Effector memory CD4-positive, alpha-beta T cell (primary cell): ENCODE measurements around the gene ARHGAP19.
"Not testable (repeated sequence)": the region's sequence is repeated elsewhere in the genome, so short reads cannot be mapped to it uniquely, and the experiment has no call there.

ENCODE experiments used
- DNase-seq, 3 donors: peaks; one replicate each; pipeline ENCODE4 v3.0.0-alpha.2; 2020
- H3K27ac ChIP-seq: 2 replicates; pipeline ENCODE4 v1.7.0; 2013; ENCODE audit warnings: mild to moderate bottlenecking, low read length, moderate library complexity; ENCODE audit not compliant: insufficient read depth, poor library complexity, severe bottlenecking
- H3K27me3 ChIP-seq: replicated peaks from 2 replicates; pipeline ENCODE4 v1.7.0; 2013; ENCODE audit warnings: mild to moderate bottlenecking, low read length; ENCODE audit not compliant: insufficient read depth, control insufficient read depth, poor library complexity, severe bottlenecking
- H3K36me3 ChIP-seq: 2 replicates; pipeline ENCODE4 v1.7.0; 2013; ENCODE audit warnings: mild to moderate bottlenecking, low read length, moderate library complexity; ENCODE audit not compliant: control insufficient read depth, insufficient read depth
- H3K4me1 ChIP-seq: 2 replicates; pipeline ENCODE4 v1.7.0; 2013; ENCODE audit warnings: low read length, mild to moderate bottlenecking; ENCODE audit not compliant: control insufficient read depth, insufficient read depth, poor library complexity, severe bottlenecking
- H3K4me3 ChIP-seq: 2 replicates; pipeline ENCODE4 v1.7.0; 2013; ENCODE audit warnings: low read length, low read depth, mild to moderate bottlenecking; ENCODE audit not compliant: insufficient read depth, poor library complexity, severe bottlenecking
- H3K9me3 ChIP-seq: 2 replicates; pipeline ENCODE4 v1.7.0; 2013; ENCODE audit warnings: mild to moderate bottlenecking, low read length, moderate library complexity; ENCODE audit not compliant: control insufficient read depth

The ARHGAP19 gene

GRCh38 chr10:97307866-97308780 lies 15.7 kb upstream of the ARHGAP19 start:
- Histone ChIP-seq H3K4me1 (no peaks in the 10 kb centered on the region), H3K36me3 (no peaks in the 10 kb centered on the region), H3K27me3 (no peaks in the 10 kb centered on the region), H3K4me3 (no peak overlapping the region), H3K27ac (no peak overlapping the region), H3K9me3 (no peaks in the 10 kb centered on the region)
- DNase-seq = no peak

- H3K27ac ChIP-seq = no peak overlapping the region
- H3K9me3 ChIP-seq = no peaks in the 10 kb centered on the region
- H3K36me3 ChIP-seq = no peaks in the 10 kb centered on the region
- no peak overlapping the region for H3K4me3 ChIP-seq
- no peaks in the 10 kb centered on the region for H3K4me1 ChIP-seq
- DNase-seq = no peak
- no peaks in the 10 kb centered on the region for H3K27me3 ChIP-seq
Measured at GRCh38 chr10:97307441-97307840, 15.0 kb upstream of the ARHGAP19 start.

- DNase-seq = no peak
- Histone ChIP-seq H3K4me1 (no peaks in the 10 kb centered on the region), H3K27me3 (no peaks in the 10 kb centered on the region), H3K9me3 (no peaks in the 10 kb centered on the region), H3K36me3 (no peaks in the 10 kb centered on the region), H3K27ac (no peak overlapping the region), H3K4me3 (no peak overlapping the region)
Measured at GRCh38 chr10:97302088-97302791, 9.8 kb upstream of the ARHGAP19 start.

- H3K27ac ChIP-seq = no peak overlapping the region
- H3K4me3 ChIP-seq = no peak overlapping the region
- no peaks in the 10 kb centered on the region for H3K27me3 ChIP-seq
- no peaks in the 10 kb centered on the region for H3K9me3 ChIP-seq
- no peaks in the 10 kb centered on the region for H3K4me1 ChIP-seq
- DNase-seq = no peak
- no peaks in the 10 kb centered on the region for H3K36me3 ChIP-seq
Measured at GRCh38 chr10:97300980-97301379, 8.5 kb upstream of the ARHGAP19 start.

DNA sequence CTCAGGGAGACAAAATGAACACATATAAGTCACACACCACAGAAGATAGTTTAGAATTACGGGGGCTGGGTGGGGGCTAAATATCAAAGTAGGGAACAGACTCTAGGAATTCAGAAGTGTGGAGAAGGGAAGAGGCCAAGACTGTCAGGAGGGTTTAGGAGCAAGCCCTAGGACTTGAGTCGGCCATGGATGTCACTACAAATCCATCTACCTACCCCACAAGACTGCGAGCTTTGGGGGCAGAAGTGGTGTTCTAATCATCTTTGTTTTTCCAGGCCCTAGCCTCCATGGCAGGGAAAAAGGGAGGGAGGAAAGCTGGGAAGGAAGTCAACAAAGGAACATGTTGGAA lies 5.8 kb upstream of the ARHGAP19 start:
- Histone ChIP-seq H3K36me3 (no peaks in the 10 kb centered on the region), H3K9me3 (no peaks in the 10 kb centered on the region), H3K27me3 (no peaks in the 10 kb centered on the region), H3K27ac (no peak overlapping the region), H3K4me1 (no peaks in the 10 kb centered on the region), H3K4me3 (no peak overlapping the region)
- no peak for DNase-seq

DNA sequence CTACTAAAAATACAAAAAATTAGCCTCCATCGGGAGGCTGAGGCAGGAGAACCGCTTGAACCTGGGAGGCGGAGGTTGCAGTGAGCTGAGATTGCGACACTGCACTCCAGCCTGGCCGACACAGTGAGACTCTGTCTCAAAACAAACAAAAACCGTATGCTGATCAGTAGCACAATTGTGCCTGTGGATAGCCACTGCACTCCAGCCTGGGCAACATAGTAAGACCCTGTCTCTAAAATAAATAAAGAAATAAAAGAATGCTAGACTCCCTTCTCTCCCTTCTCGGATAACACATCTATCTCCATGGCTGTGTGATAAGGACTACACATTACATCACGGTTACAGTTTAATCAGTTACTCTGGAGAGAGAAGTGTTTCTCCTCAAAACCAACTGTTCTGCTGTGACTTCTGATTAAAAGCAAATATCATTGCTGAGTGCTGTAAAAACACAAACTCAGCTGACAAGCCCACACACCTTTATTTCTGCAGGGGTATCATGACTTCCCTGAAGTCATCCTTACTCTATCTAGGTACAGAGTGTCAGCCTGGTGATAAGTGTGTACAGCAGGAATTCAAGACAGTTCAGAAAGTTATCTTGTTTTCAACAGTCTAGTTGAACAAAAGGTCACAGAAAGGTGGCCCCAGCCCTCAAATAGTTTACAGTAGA lies 5.3 kb upstream of the ARHGAP19 start:
- Histone ChIP-seq H3K4me1 (no peaks in the 10 kb centered on the region), H3K4me3 (no peak overlapping the region), H3K9me3 (no peaks in the 10 kb centered on the region), H3K36me3 (no peaks in the 10 kb centered on the region), H3K27me3 (no peaks in the 10 kb centered on the region), H3K27ac (no peak overlapping the region)
- DNase-seq = no peak

DNA sequence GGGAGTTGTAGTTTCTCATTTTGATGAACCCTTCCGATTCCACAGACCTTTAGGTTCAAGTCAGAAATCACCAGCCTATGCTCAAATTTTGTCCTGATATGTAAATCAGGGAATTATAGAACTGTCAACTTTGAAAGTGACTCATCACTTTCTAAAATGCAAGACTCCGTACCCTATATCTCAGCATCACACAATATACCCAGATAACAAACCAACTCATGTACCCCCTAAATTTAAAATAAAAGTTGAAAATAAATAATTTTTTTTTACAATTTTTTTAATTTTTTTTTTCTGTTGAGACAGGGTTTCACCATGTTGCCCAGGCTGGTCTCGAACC lies 393 bp upstream of the ARHGAP19 start:
- H3K4me3 ChIP-seq = no peak overlapping the region
- no peaks in the 10 kb centered on the region for H3K36me3 ChIP-seq
- no peak for DNase-seq
- H3K27ac ChIP-seq = no peak overlapping the region
- H3K4me1 ChIP-seq = no peaks in the 10 kb centered on the region
- H3K9me3 ChIP-seq = no peaks in the 10 kb centered on the region
- H3K27me3 ChIP-seq = no peaks in the 10 kb centered on the region

GRCh38 chr10:97291357-97292096 lies 910 bp downstream of the ARHGAP19 start:
- H3K27ac ChIP-seq = peak overlapping the region; percentile 70
- no peak for DNase-seq
- no peaks in the 10 kb centered on the region for H3K9me3 ChIP-seq
- peaks cover 7% of the 10 kb centered on the region for H3K36me3 ChIP-seq
- no peaks in the 10 kb centered on the region for H3K4me1 ChIP-seq
- H3K27me3 ChIP-seq = no peaks in the 10 kb centered on the region
- H3K4me3 ChIP-seq = peak overlapping the region; percentile 93

- not testable (repeated sequence) for H3K4me1 ChIP-seq, H3K36me3 ChIP-seq, H3K4me3 ChIP-seq, H3K9me3 ChIP-seq, H3K27ac ChIP-seq, DNase-seq, H3K27me3 ChIP-seq
Measured at GRCh38 chr10:97290576-97291356, 1.7 kb downstream of the ARHGAP19 start.
